GM06990 (cell line): ENCODE measurements around the gene SMIM38.

Experiments used
- DNase-seq: peaks from one replicate; pipeline ENCODE4 v3.0.0-alpha.2; 2011; ENCODE audit not compliant: insufficient read length; ENCODE audit errors: extremely low read depth
- H3K27me3 ChIP-seq: replicated peaks from 2 replicates; pipeline ENCODE4 v1.6.0; 2011; ENCODE audit warnings: low read length; ENCODE audit not compliant: control insufficient read depth, insufficient read depth
- H3K36me3 ChIP-seq: 2 replicates; pipeline ENCODE4 v1.5.1; 2011; ENCODE audit warnings: low read length; ENCODE audit not compliant: control insufficient read depth, insufficient read depth
- H3K4me3 ChIP-seq: replicated peaks from 2 replicates; pipeline ENCODE4 v1.5.1; 2011; ENCODE audit warnings: low read depth, mild to moderate bottlenecking, control low read depth, low read length
- TF ChIP-seq, protein P1 (sequence below): IDR thresholded peaks from 2 replicates; pipeline ENCODE4 v1.5.1; 2011; ENCODE audit warnings: low read length, control low read depth, mild to moderate bottlenecking, inconsistent platforms; ENCODE audit not compliant: insufficient read depth, poor library complexity, severe bottlenecking

Gene SMIM38

DNA sequence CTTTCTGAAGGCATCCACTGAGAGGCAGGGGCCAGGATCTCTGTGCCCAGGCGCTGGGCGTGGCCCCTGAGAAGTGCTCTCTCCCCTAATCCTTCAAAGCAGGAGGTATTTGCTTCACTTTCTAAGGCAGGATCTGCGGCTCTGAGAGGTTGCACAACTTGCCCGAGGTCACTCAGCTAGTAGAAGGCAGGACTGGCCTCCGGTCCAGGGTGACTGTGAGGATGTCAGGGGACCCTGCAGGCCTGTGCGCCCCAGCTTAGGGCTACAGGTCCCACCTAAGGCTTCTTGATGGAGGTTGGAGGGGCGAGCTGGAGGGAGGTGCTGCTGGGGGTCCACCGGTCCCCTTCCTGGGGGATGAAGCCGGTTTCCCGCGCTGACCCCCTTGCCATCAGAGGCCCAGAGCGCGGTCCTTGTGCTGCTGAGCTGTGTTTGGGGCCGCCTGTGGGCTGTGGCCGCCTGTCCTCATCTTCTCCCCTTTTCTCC, 979 bp downstream of the SMIM38 start:
- Histone ChIP-seq H3K27me3 (no peaks in the 10 kb centered on the region), H3K4me3 (peak overlapping the region; percentile 61), H3K36me3 (no peaks in the 10 kb centered on the region; the same call in 1 of the 2 replicates)
- TF ChIP-seq, protein P1, sequence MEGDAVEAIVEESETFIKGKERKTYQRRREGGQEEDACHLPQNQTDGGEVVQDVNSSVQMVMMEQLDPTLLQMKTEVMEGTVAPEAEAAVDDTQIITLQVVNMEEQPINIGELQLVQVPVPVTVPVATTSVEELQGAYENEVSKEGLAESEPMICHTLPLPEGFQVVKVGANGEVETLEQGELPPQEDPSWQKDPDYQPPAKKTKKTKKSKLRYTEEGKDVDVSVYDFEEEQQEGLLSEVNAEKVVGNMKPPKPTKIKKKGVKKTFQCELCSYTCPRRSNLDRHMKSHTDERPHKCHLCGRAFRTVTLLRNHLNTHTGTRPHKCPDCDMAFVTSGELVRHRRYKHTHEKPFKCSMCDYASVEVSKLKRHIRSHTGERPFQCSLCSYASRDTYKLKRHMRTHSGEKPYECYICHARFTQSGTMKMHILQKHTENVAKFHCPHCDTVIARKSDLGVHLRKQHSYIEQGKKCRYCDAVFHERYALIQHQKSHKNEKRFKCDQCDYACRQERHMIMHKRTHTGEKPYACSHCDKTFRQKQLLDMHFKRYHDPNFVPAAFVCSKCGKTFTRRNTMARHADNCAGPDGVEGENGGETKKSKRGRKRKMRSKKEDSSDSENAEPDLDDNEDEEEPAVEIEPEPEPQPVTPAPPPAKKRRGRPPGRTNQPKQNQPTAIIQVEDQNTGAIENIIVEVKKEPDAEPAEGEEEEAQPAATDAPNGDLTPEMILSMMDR, result no peak
- DNase-seq, result no peak

DNA sequence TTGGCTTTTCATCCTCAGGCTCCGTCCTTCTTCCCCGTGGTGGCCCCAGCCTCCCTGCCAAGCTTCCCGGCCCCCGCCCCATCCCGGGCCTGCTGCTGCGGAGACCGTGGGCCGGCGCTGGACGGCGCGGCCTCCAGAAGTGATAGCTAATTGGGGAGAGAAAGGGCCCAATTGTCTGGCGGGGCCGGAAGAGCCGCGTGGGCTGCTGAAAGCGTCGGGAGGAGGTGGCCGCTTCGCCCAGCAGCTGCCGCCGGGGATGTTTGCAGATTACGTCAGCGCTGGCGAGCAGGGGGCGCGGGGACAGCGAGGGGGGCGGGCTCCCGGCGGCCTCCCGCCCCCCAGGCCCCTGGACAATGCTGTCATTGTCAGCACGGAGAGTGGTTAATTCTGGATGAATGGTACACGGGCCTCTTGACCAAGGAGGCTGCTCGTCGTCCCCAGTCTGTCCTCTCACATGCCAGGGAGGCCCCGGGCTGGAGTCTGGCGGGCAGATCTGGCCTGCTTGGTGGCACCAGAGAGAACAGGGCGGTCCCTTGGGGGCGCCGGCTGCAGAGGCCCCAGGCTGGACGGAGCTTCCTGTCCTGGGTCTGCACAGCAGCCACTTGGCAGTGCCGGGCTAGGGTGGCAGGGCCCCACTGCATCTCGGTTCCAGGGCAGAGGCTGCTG, 1.6 kb downstream of the SMIM38 start:
- Histone ChIP-seq H3K4me3 (peak overlapping the region; percentile 61), H3K36me3 (no peaks in the 10 kb centered on the region; the same call in 1 of the 2 replicates), H3K27me3 (no peaks in the 10 kb centered on the region)
- TF ChIP-seq, protein P1, result no peak
- DNase-seq, result peak; percentile 49

DNA sequence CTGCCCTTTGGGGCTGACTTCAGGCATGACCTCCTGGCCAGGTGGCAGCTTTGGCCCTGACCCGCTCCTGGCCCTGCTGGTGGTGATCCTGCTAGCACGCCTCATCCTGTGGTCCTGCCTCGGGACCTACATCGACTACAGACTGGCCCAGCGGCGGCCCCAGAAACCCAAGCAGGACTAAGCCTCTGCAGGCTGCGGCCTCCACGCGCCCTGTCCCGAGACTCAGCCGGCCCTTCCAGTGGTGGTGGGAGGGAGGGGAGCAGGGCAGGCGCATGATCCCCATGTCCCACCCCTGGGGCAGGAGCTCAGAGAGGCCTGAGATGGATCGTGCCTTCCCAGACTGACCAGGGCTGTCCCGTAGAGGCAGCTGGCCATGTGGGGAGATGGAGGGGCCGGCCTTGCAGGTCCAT, 2.1 kb downstream of the SMIM38 start:
- TF ChIP-seq, protein P1, result no peak
- no peak overlapping the region for H3K4me3 ChIP-seq
- H3K36me3 ChIP-seq, result no peaks in the 10 kb centered on the region; the same call in 1 of the 2 replicates
- no peaks in the 10 kb centered on the region for H3K27me3 ChIP-seq
- no peak for DNase-seq

DNA sequence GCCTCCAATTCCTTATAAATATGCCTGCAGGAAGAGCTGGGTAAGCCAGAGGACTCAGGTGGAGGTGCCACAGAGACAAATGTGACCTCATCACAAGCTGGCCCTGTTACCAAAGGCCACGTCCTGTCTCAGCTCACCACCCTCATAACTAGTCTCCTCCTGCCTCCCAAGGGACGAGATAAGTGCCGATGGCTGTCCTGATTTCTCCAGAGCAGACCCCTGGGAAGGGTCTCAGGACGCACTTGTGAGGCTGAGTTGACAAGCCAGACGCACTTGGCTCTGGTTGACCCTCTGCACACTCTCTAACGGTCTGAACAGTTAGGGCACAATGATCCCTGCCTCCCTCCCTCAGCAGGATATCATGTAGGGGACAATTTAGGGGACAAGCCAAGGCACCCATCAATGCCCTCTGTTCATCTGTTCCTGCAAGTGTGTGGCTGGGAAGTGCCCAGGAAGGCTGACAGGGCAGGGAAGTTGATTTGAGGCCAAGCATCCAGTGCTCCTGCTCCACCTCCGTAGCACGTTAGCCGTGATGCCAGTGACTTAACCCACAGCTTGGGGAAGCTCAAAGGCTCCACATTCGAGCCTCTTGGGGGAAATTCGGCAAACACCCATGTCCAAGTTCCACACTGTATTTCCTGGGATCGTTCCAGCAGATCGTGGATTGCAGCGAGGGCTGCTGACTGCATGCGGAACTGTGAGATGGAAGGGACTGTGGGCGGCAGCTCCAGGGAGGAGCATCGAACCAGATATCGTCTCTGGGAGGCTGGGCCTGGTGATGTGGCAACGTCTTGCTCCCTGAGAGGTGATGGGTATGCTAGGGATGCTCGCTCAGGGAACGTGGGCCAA, 2.8 kb downstream of the SMIM38 start:
- H3K27me3 ChIP-seq, result no peaks in the 10 kb centered on the region
- no peaks in the 10 kb centered on the region; the same call in 1 of the 2 replicates for H3K36me3 ChIP-seq
- H3K4me3 ChIP-seq, result no peak overlapping the region
- no peak for DNase-seq
- TF ChIP-seq, protein P1, result no peak

DNA sequence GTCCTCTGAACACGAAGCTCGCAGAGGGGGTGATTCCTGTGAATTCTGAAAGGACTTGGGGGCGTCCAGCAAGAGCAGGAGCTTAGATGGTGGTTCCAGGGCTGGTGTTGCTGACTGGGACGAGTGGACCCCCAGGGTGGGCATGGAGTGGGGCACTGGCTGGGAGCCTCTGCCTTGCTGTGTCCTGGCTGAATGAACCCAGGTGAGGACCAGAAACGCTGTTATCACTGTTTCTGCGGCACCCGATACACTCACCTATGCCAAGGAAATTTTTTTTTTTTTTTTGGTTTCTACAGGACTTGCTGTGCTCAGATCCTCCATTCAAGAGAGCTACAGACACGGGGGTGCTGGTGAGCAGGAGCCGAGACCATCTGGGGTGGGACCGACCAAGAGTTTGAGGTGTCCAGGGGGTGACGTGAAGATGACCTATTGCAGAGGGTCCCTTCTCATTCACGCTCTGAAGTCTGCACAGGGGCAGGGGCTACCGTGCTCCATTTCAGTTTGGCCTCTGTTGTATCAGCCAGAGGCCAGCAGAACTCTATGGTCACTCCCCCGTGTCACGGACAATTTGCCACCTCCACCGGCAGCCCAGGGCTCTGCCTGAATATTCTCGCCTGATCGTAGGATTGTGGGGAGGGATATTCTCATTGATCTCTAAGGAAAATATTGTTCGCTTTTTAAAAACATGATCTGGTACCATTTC, 3.6 kb downstream of the SMIM38 start:
- TF ChIP-seq, protein P1, result no peak
- H3K27me3 ChIP-seq, result no peaks in the 10 kb centered on the region
- DNase-seq, result no peak
- no peak overlapping the region for H3K4me3 ChIP-seq
- no peaks in the 10 kb centered on the region; the same call in 1 of the 2 replicates for H3K36me3 ChIP-seq
